Activated T-helper 1 cell treated with Interleukin-2 at 50 U/mL for 16 hours (primary cell): ENCODE data around the gene CNOT1.
A peak's percentile ranks its signal among the peaks of the same experiment; 100 is the strongest.
"Not testable (repeated sequence)": the region's sequence is repeated elsewhere in the genome, so short reads cannot be mapped to it uniquely, and the experiment has no call there.

Experiments used
- DNase-seq: peaks from one replicate; pipeline ENCODE4 v3.0.0-alpha.2; 2020; ENCODE audit warnings: low read depth

The CNOT1 gene

GRCh38 chr16:58629733-58630640 is at the start of gene CNOT1:
CNOT1 (minus strand) TSS chr16:58629826; CDS start chr16:58599337, 30,489 bp downstream.
- DNase-seq: peak; percentile 96

- DNase-seq: no peak
These were observed 49.1 kb upstream of the CNOT1 start for GRCh38 chr16:58678716-58679115.

GRCh38 chr16:58678269-58678668 is 48.6 kb upstream of the CNOT1 start:
- DNase-seq: no peak

DNA sequence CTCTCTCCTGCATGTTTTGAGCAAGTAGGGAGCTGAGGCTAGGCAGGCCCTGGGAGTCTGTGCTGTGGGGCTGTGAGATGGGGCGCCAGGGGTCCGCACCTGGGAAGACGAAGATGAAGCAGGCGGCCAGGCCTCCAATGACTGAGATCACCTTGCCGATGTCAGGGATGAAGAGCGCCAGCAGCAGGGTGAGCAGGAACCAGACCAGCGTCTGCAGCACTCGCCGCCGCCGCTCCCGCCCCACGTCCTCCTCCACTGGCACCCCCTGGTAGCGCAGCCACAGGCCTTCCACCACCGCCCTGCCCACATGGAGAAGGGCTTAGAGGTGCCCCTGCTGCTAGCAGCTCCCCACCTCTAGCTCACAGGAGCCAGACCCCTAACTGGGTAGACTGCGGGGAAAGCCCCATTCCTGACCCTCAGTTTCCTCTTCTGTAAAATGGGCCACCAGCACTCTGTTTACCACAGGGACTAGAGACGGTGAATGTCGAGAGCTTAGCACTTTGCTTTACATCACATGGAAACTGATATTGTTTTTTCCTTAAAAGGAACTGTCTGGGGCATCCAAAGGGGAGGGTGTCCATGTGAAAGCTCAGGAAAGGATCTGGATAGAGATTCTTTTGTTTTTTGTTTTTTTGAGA is 41.4 kb upstream of the CNOT1 start:
- no peak for DNase-seq

DNA sequence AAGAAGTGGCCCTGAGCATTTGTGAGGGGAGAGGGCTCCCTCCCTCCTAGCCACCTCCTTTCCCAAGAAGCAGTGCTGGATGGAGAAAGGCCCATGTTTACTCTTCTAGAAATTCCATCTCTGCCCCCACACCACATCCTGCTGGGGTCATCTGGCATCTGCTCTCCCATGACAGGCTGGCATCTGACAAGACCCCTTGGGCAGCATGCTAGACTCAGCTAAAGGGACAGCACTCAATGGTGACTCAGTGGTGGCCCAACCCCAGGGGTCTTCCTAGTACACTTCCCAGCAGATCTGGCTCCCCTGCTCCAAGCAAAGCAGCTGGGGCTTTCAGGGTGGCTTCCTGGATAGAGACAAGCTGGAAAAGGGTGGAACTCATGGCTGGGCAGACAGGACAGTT is 40.6 kb upstream of the CNOT1 start:
- DNase-seq: no peak

GRCh38 chr16:58665200-58665599 is 35.6 kb upstream of the CNOT1 start:
- DNase-seq: no peak

DNA sequence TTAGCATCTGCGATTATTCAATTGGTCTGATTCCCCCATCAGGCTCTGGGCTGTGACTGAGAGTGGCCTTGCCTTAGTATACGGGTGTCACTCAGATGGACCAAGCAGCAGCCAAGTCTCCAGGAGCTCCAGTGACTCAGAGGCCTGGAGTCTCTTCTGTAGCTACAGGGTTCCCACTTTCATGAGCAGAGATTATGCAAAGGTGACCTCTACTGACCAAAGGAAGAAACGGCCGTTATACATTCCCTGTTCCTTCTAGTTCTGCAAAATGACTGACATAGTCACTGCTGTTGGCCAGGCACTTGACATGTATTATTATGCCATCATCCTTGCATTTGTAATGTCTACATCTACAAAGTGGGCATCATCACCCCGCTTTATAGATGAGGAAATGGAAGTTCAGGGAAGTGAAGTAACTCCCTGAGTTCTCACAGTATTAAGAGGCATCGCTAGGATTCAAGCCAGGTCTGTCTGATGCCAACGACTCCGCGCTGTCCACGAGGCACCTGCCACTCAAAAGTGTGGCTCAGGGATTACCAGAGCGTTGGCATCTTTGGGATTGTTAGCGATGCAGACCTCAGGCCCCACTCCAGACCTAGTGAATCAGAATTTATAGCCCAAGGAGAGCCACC is 31.7 kb upstream of the CNOT1 start:
- DNase-seq: no peak

GRCh38 chr16:58659911-58660310 is 30.3 kb upstream of the CNOT1 start:
- not testable (repeated sequence) for DNase-seq

GRCh38 chr16:58658796-58659211 is 29.2 kb upstream of the CNOT1 start:
- DNase-seq: no peak

GRCh38 chr16:58656899-58657298 is 27.3 kb upstream of the CNOT1 start:
- no peak for DNase-seq

GRCh38 chr16:58655215-58655596 is 25.6 kb upstream of the CNOT1 start:
- DNase-seq: no peak

- no peak for DNase-seq
These were observed 25.1 kb upstream of the CNOT1 start for GRCh38 chr16:58654560-58655214.

- no peak for DNase-seq
These were observed 23.1 kb upstream of the CNOT1 start for GRCh38 chr16:58652741-58653140.

DNA sequence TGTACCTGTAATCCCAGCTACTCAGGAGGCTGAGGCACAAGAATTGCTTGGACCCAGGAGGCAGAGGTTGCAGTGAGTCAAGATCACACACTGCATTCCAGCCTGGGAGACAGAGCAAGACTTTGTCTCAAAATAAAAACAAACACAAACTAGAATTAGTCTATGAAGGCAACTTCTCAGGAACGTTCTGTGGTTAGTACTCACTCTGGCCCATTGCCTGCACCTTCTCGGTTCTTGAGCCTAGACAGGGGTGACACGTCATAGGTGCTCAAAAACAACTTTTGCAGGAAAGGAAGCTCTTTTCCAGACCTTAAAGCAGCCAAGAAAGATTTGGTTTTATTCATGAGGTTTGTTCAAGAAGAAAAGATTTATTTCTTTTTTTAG is 22.3 kb upstream of the CNOT1 start:
- no peak for DNase-seq

DNA sequence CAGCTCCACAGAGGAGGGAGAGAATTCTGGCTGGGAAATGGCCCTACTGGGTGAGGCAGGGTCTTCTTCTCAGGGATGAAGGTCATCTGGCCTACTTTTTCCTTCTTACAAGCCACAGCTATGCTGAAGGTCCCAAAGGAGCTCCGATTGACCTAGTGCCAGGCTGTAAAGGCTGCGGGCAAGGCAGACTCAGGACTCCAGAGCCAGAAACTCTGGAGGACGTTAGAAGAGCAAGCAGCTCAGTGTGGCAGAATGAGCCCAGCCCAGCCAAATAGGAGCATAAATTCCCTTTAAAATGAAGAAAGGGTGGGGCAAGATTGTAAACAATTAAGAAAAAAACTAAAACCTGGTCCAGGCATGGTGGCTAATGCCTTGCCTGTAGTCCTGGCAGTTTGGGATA is 20.1 kb upstream of the CNOT1 start:
- DNase-seq: no peak

GRCh38 chr16:58647107-58647506 is 17.5 kb upstream of the CNOT1 start:
- DNase-seq: no peak

DNA sequence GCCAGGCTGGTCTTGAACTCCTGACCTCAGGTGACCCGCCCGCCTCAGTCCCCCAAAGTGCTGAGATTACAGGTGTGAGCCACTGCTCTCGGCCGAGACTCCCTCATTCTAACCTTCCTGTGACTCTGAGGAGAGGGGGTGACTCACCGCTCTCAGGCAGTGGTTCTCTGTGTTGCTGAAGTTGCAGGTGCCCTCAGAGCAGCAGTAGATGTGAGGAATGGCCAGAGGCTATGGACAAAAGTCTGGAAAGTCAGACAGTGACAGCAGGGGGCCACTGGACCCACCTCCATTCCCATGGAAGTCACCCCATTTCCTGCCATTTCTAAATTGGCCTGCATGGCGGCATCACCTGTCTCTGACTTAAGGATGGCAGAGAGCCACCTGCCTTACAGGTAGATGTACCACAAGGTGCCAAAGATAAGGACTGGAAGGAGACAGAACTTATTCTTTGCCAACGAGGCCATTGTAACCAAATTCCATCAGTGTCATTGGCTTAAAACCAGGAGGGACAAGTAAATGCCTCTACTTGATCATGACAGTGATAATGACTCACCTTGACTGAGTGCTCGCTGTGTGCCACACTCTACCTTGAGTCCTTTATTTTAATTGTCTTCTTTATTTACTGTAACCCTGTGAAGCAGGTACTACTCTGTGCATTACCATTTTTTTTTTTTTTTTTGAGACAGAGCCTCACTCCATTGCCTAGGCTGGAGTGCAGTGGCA is 15.3 kb upstream of the CNOT1 start:
- DNase-seq: no peak

DNA sequence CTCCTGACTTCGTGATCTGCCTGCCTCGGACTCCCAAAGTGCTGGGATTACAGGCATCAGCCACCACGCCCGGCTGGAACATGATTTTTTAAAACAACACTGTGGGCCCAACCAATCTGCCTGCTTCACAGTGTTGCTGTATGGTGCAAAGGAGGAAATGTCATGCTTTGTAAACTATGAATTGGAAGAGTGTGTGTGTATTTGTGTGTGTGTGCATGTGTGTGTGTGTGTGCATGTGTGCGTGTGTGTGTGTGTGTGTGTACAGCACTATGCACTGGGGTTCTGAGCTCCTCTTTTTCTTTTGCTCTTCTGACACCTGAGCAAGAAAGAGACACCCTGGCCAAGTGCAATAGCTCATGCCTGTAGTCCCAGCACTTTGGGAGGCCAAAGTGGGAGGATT is 14.5 kb upstream of the CNOT1 start:
- DNase-seq: no peak

DNA sequence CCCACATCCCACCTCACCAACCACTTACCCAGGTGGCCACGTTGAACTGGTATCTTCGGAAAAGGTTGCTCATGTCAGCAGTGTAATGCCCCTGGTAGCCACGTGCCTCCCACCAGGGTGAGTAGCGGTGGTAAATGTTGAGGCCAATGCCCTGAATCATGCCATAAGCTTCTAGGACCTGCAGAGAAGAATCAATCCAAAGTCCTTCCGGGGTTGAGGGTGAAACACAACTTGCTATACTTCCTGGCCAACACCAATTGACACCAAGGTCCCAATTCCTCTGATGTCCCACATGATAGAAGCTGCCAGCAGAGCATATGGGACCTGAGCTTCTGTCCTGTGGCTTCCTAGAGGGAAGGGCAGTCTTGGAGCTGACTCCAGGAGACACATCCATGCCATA is 11.3 kb upstream of the CNOT1 start:
- no peak for DNase-seq

DNA sequence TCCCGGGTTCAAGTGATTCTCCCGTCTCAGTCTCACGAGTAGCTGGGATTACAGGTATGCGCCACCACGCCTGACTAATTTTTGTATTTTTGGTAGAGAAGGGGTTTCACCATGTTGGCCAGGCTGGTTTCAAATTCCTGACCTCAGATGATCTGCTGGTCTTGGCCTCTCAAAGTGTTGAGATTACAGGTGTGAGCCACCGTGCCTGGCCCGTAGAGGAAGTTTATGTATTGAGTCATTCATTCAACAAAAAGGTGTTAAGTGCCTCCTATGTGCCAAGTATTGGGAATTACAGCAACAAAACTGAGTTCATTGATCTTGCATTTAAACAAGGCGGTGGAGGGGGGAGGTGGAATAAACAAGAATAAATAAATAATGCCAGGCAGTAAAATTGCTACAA is 10.2 kb upstream of the CNOT1 start:
- no peak for DNase-seq

DNA sequence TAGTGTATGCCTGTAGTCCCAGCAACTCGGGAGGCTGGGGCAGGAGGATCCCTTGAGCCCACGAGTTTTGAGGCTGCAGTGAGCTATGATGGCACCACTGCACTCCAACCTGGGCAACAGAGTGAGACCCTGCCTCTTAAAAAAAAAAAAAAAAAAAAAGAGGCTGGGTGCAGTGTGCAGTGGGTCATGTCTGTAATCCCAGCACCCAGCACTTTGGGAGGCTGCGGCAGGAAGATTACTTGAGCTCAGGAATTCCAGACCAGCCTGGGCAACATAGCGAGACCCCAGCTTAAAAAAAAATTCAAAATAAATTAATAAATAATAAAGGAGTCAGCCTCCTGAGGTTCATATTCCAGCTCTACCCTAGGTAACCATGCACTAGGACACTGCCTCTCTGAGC is 9.6 kb upstream of the CNOT1 start:
- no peak for DNase-seq
